Common myeloid progenitor, CD34-positive (primary cell): Measurements from ENCODE around the gene TYW1B.
A peak's percentile ranks its signal among the peaks of the same experiment; 100 is the strongest.
"Not testable (repeated sequence)": the region's sequence is repeated elsewhere in the genome, so short reads cannot be mapped to it uniquely, and the experiment has no call there.

Source experiments
- CTCF ChIA-PET: fragments of 350-600 bp; sonication (Branson Sonifier 250); formaldehyde crosslinking; loops from one replicate; lab custom pipeline; 2021; ENCODE audit warnings: antibody characterized with exemption; lab: Charles Lee
- POLR2A ChIA-PET: fragments of 350-600 bp; sonication (Branson Sonifier 250); formaldehyde crosslinking; loops from one replicate; lab custom pipeline; 2021; ENCODE audit warnings: antibody characterized with exemption; lab: Charles Lee
- DNase-seq, 3 donors: peaks; one replicate each; pipeline versions ENCODE4 v3.0.0 to v3.0.0-alpha.2; 2013
- H3K27ac ChIP-seq, 2 experiments: 1 replicate in 1 of 2; 2 replicates in 1 of 2; pipeline ENCODE4 v1.7.0; 2013; ENCODE audit warnings: inconsistent platforms in 2 of 2, low read length in 2 of 2, mild to moderate bottlenecking in 2 of 2, low read depth in 1 of 2, moderate library complexity in 1 of 2; ENCODE audit not compliant: severe bottlenecking in 2 of 2, insufficient read depth in 1 of 2, poor library complexity in 1 of 2
- H3K27me3 ChIP-seq, 5 experiments: replicated peaks in 2 of 5; 1 replicate in 3 of 5; 2 replicates in 2 of 5; pipeline versions ENCODE4 v1.6.1 to v1.7.0; 2013; ENCODE audit warnings: low read length in 4 of 5, mild to moderate bottlenecking in 2 of 5, moderate library complexity in 2 of 5, inconsistent platforms in 1 of 5; ENCODE audit not compliant: insufficient read depth in 5 of 5, control insufficient read depth in 4 of 5
- H3K36me3 ChIP-seq, 4 experiments: 1 replicate in 2 of 4; 2 replicates in 2 of 4; pipeline versions ENCODE4 v1.6.1 to v1.7.0; 2013; ENCODE audit warnings: low read length in 3 of 4, control low read depth in 1 of 4, mild to moderate bottlenecking in 1 of 4; ENCODE audit not compliant: control insufficient read depth in 4 of 4, insufficient read depth in 4 of 4
- H3K4me1 ChIP-seq, 4 experiments: 1 replicate in 3 of 4; 2 replicates in 1 of 4; pipeline versions ENCODE4 v1.6.1 to v1.7.1; 2013; ENCODE audit warnings: low read length in 3 of 4, mild to moderate bottlenecking in 3 of 4, control low read depth in 1 of 4, inconsistent platforms in 1 of 4, moderate library complexity in 1 of 4; ENCODE audit not compliant: control insufficient read depth in 4 of 4, insufficient read depth in 4 of 4; ENCODE audit errors: control extremely low read depth in 1 of 4
- H3K4me3 ChIP-seq, 7 experiments: 1 replicate in 4 of 7; 2 replicates in 3 of 7; pipeline versions ENCODE4 v1.5.1 to v1.7.0; 2013; ENCODE audit warnings: mild to moderate bottlenecking in 7 of 7, low read length in 6 of 7, moderate library complexity in 6 of 7, inconsistent platforms in 2 of 7, low read depth in 2 of 7, control low read depth in 1 of 7; ENCODE audit not compliant: insufficient read depth in 4 of 7, control insufficient read depth in 1 of 7; ENCODE audit errors: extremely low read depth in 1 of 7
- H3K9me3 ChIP-seq, 5 experiments: 1 replicate in 4 of 5; 2 replicates in 1 of 5; pipeline versions ENCODE4 v1.6.1 to v1.7.1; 2013; ENCODE audit warnings: low read length in 4 of 5, mild to moderate bottlenecking in 2 of 5, inconsistent platforms in 1 of 5, low read depth in 1 of 5, moderate library complexity in 1 of 5; ENCODE audit not compliant: control insufficient read depth in 4 of 5, insufficient read depth in 2 of 5; ENCODE audit errors: control extremely low read depth in 1 of 5
- WGBS: methylation state at CpG from one replicate; pipeline ENCODE4 v1.1.5; 2013; ENCODE audit not compliant: insufficient coverage; 5-methylcytosine and 5-hydroxymethylcytosine counted together

Gene TYW1B

GRCh38 chr7:72793791-72794190 lies 34.2 kb downstream of the TYW1B start:
- no peaks in the 10 kb centered on the region for H3K27me3 ChIP-seq
- H3K4me3 ChIP-seq = no peak overlapping the region
- H3K27ac ChIP-seq = no peak overlapping the region
- no peaks in the 10 kb centered on the region for H3K4me1 ChIP-seq
- 80% methylated on average over 1 of the region's 6 CpGs for WGBS
- peaks cover 0 to 12% (median 4%) of the 10 kb centered on the region in 4 experiments for H3K36me3 ChIP-seq
- DNase-seq = no peak
- CTCF ChIA-PET = no interaction called here
- POLR2A ChIA-PET = no interaction called here
- H3K9me3 ChIP-seq = peaks cover 0 to 6% (median 3%) of the 10 kb centered on the region in 5 experiments

GRCh38 chr7:72790698-72791060 lies 37.3 kb downstream of the TYW1B start:
- POLR2A ChIA-PET, H3K4me3 ChIP-seq, H3K27me3 ChIP-seq, CTCF ChIA-PET, H3K9me3 ChIP-seq, H3K4me1 ChIP-seq, DNase-seq, H3K27ac ChIP-seq, H3K36me3 ChIP-seq: not testable (repeated sequence)
- WGBS = 100% methylated on average over 2 of the region's 3 CpGs

- H3K27me3 ChIP-seq, H3K9me3 ChIP-seq, H3K4me1 ChIP-seq, H3K4me3 ChIP-seq, DNase-seq, POLR2A ChIA-PET, CTCF ChIA-PET, H3K27ac ChIP-seq, H3K36me3 ChIP-seq: not testable (repeated sequence)
- WGBS = 100% methylated on average over 3 of the region's 6 CpGs
Observed at GRCh38 chr7:72790048-72790697, 37.8 kb downstream of the TYW1B start.

GRCh38 chr7:72785166-72785955 lies 42.6 kb downstream of the TYW1B start:
- Histone ChIP-seq H3K4me3 (no peak overlapping the region), H3K36me3 (no peaks in the 10 kb centered on the region), H3K27ac (no peak overlapping the region), H3K9me3 (no peaks in the 10 kb centered on the region), H3K4me1 (no peaks in the 10 kb centered on the region), H3K27me3 (no peaks in the 10 kb centered on the region)
- CTCF ChIA-PET = interaction anchor here (1.4 kb wide), 1 partner anchor 34 kb away, joined by 3 read pairs; no protein-coding TSS in a partner anchor
- DNase-seq = no peak
- POLR2A ChIA-PET = no interaction called here
- 100% methylated on average over 3 of the region's 8 CpGs for WGBS

DNA sequence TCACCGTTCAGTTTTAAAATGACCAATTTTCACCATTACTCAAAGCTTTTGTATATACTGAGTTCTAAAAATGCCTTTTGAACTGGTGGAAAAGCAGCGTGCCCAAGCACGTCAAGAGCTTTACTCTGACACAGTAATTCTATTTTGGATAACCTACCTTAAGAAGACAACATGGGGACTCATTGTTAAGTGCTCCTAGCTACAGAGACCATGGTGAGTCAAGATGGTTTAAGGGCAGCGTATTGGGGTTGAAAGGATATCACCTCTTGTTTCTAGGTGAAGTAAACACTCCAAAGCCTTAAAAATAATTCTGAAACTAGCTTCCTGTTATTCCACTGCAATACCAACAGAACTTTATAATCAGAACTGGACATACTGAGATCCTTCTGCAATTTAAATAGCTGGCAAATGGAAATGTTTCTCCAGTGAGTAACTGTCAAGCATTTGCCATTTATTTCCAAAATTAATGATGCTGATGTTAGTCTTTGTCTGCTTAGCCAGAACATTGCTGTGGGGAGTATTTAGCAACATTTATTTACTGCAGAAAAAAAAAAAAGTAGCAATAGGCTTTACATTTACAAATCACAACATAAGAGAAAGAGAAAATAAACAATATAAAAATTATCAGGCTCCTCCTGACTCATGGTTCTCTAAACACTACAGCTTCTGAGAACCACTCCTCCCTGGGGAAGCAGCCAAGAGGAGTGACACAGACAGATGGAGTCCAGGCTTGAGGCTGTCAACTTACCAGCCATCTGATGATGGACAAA lies 44.2 kb downstream of the TYW1B start:
- H3K27ac ChIP-seq, CTCF ChIA-PET, POLR2A ChIA-PET, H3K4me3 ChIP-seq, H3K9me3 ChIP-seq, H3K4me1 ChIP-seq, H3K36me3 ChIP-seq, H3K27me3 ChIP-seq: not testable (repeated sequence)
- WGBS = no CpG with 5 or more reads among the region's 4 CpGs
- DNase-seq = peak in 2 of 3 donors; percentile 18 to 42

GRCh38 chr7:72781631-72782030 lies 46.4 kb downstream of the TYW1B start:
- Histone ChIP-seq H3K27me3 (no peaks in the 10 kb centered on the region), H3K4me3 (no peak overlapping the region), H3K27ac (no peak overlapping the region), H3K36me3 (no peaks in the 10 kb centered on the region), H3K9me3 (no peaks in the 10 kb centered on the region), H3K4me1 (peaks cover 0 to 1% (median 0%) of the 10 kb centered on the region in 4 experiments)
- CTCF ChIA-PET = interaction anchor here (0.7 kb wide), 1 partner anchor 133 kb away, joined by 3 read pairs; no protein-coding TSS in a partner anchor
- DNase-seq = no peak
- WGBS = no CpG with 5 or more reads among the region's 6 CpGs
- POLR2A ChIA-PET = no interaction called here
